Measurements from ENCODE around the gene FUT2. TPM values are rescaled to one million over a fixed set of nuclear protein-coding genes. Genes with fewer than 3 reads are reported as not detected.
A peak's percentile ranks its signal among the peaks of the same experiment; 100 is the strongest.
"Not testable (repeated sequence)": the region's sequence is repeated elsewhere in the genome, so short reads cannot be mapped to it uniquely, and the experiment has no call there.

FUT2 gene
- total and polyA plus RNA-seq, 12 donors = 0.03 to 0.24 TPM; not detected in 10

GRCh38 chr19:48656840-48657474, 38.8 kb upstream of the FUT2 start:
- H3K4me1 ChIP-seq (replicated peaks in 1 of 2) = peaks cover 0 to 9% of the 10 kb centered on the region in 2 donors
- H3K9me3 ChIP-seq (replicated peaks in 1 of 3) = no peaks in the 10 kb centered on the region
- no peak overlapping the region for H3K4me3 ChIP-seq
- TF ChIP-seq CTCF (IDR thresholded peaks at IDR 0.05) (no peak), POLR2A (IDR thresholded peaks at IDR 0.05) (no peak)
- DNase-seq = no peak
- no peaks in the 10 kb centered on the region for H3K36me3 ChIP-seq (replicated peaks in 1 of 2)
- 54 to 62% (median 57%) methylated on average over 16 of the region's 16 CpGs for WGBS, 4 donors
- intact Hi-C loops (cut with DNase I) = no loop called here
- H3K27me3 ChIP-seq = no peaks in the 10 kb centered on the region
- no peak overlapping the region for H3K27ac ChIP-seq

GRCh38 chr19:48657828-48658227, 37.9 kb upstream of the FUT2 start:
- 96 to 98% (median 96%) methylated on average over 4 to 5 of the region's 5 CpGs for WGBS, 4 donors
- intact Hi-C loops (cut with DNase I); H3K27ac ChIP-seq; H3K36me3 ChIP-seq (replicated peaks in 1 of 2); H3K4me3 ChIP-seq; DNase-seq; H3K4me1 ChIP-seq (replicated peaks in 1 of 2); H3K27me3 ChIP-seq; H3K9me3 ChIP-seq (replicated peaks in 1 of 3): not testable (repeated sequence)

DNA sequence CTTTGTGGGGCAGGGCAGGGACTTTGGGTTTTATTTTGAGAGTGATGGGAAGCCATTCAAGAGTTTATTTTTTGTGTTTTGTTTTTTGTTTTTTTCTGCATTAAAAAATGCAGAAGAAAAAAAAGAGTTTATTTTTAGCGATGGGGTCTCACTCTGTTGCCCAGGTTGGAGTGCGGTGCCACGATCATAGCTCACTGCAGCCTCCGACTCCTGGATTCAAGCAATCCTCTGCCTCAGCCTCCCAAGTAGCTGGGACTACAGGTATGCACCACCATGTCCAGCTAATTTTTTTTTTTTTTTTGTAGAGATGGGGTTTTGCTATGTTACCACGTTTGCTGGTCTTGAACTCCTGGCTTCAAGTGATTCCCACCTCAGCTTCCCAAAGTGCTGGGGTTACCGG, 37.3 kb upstream of the FUT2 start:
- peaks cover 0 to 9% of the 10 kb centered on the region in 2 donors for H3K4me1 ChIP-seq (replicated peaks in 1 of 2)
- intact Hi-C loops (cut with DNase I) = no loop called here
- H3K36me3 ChIP-seq (replicated peaks in 1 of 2) = no peaks in the 10 kb centered on the region
- H3K4me3 ChIP-seq = no peak overlapping the region
- no peaks in the 10 kb centered on the region for H3K9me3 ChIP-seq (replicated peaks in 1 of 3)
- H3K27ac ChIP-seq = no peak overlapping the region
- 87 to 91% (median 90%) methylated on average over 6 of the region's 6 CpGs for WGBS, 4 donors
- TF ChIP-seq CTCF (IDR thresholded peaks at IDR 0.05) (no peak), POLR2A (IDR thresholded peaks at IDR 0.05) (no peak)
- H3K27me3 ChIP-seq = no peaks in the 10 kb centered on the region
- no peak for DNase-seq

DNA sequence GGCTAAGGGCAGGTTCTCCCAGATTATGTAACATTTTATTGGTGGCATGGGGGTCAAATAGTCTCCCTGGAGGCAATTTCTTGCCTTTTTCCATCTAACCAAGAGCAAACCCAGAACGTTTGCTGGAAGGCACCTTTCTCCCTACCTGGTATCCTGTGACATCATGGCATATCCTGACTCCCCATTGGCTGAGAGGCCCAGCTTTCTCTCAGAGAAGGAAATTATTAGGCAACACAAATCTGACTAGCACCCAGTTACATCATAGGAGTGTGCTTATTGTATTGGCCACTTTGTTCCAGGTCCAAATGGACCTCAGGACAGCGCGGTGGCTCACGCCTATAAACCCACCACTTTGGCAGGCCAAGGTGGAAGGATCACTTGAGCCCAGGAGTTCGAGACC, 36.0 kb upstream of the FUT2 start:
- no peaks in the 10 kb centered on the region for H3K27me3 ChIP-seq
- H3K36me3 ChIP-seq (replicated peaks in 1 of 2) = no peaks in the 10 kb centered on the region
- DNase-seq = peak in 3 of 7 donors; percentile 55 to 77 (median 59)
- TF ChIP-seq CTCF (IDR thresholded peaks at IDR 0.05) = no peak
- TF ChIP-seq POLR2A (IDR thresholded peaks at IDR 0.05) = no peak
- 76 to 80% (median 77%) methylated on average over 5 of the region's 5 CpGs for WGBS, 4 donors
- H3K9me3 ChIP-seq (replicated peaks in 1 of 3) = no peaks in the 10 kb centered on the region
- H3K4me1 ChIP-seq (replicated peaks in 1 of 2) = peaks cover 0 to 9% of the 10 kb centered on the region in 2 donors
- H3K4me3 ChIP-seq = no peak overlapping the region
- H3K27ac ChIP-seq = no peak overlapping the region
- intact Hi-C loops (cut with DNase I) = no loop called here
